GM19351 (cell line): ENCODE data around the gene STOX2.

ENCODE experiments used
- ATAC-seq: cut with Tn5 transposase; IDR thresholded peaks from one replicate; pipeline ENCODE4 v1.9.1; 2021; ENCODE audit warnings: mild to moderate bottlenecking, moderate library complexity; ENCODE audit not compliant: unreplicated experiment

STOX2 gene

GRCh38 chr4:183905081-183905592 lies at the start of gene STOX2:
Gene STOX2 (plus strand): TSS chr4:183905307. CDS start chr4:183906791, 1,484 bp downstream.
- no peak for ATAC-seq

- no peak for ATAC-seq
These were observed 49.5 kb upstream of the STOX2 start for GRCh38 chr4:183855323-183856190.

GRCh38 chr4:183857040-183857439 lies 48.1 kb upstream of the STOX2 start:
- no peak for ATAC-seq

GRCh38 chr4:183858011-183858615 lies 47.0 kb upstream of the STOX2 start:
- ATAC-seq: no peak

GRCh38 chr4:183860119-183860518 lies 45.0 kb upstream of the STOX2 start:
- no peak for ATAC-seq

- ATAC-seq: no peak
These were observed 44.4 kb upstream of the STOX2 start for GRCh38 chr4:183860731-183861130.

- ATAC-seq: no peak
These were observed 43.7 kb upstream of the STOX2 start for GRCh38 chr4:183861426-183861825.

- ATAC-seq: no peak
These were observed 41.8 kb upstream of the STOX2 start for GRCh38 chr4:183863155-183863825.

GRCh38 chr4:183867247-183867646 lies 37.9 kb upstream of the STOX2 start:
- ATAC-seq: no peak

- ATAC-seq: no peak
These were observed 34.1 kb upstream of the STOX2 start for GRCh38 chr4:183870997-183871396.

GRCh38 chr4:183871581-183871980 lies 33.5 kb upstream of the STOX2 start:
- ATAC-seq: no peak

GRCh38 chr4:183872531-183872930 lies 32.6 kb upstream of the STOX2 start:
- no peak for ATAC-seq

GRCh38 chr4:183873409-183874185 lies 31.5 kb upstream of the STOX2 start:
- no peak for ATAC-seq

GRCh38 chr4:183875251-183875825 lies 29.8 kb upstream of the STOX2 start:
- ATAC-seq: no peak

GRCh38 chr4:183876268-183876934 lies 28.7 kb upstream of the STOX2 start:
- no peak for ATAC-seq

- ATAC-seq: no peak
These were observed 26.7 kb upstream of the STOX2 start for GRCh38 chr4:183878251-183878970.

- ATAC-seq: no peak
These were observed 19.8 kb upstream of the STOX2 start for GRCh38 chr4:183885205-183885720.

- ATAC-seq: no peak
These were observed 17.8 kb upstream of the STOX2 start for GRCh38 chr4:183887351-183887750.

GRCh38 chr4:183888564-183888963 lies 16.5 kb upstream of the STOX2 start:
- no peak for ATAC-seq
